ENCODE results near the gene CDK5RAP2. TPM values are rescaled to one million over a fixed set of nuclear protein-coding genes. Genes with fewer than 3 reads are reported as not detected.

The CDK5RAP2 gene
- total and polyA plus RNA-seq, 8 donors, result 14.8 to 37.1 (median 21.7) TPM

GRCh38 chr9:120416781-120417427 is 163.1 kb downstream of the CDK5RAP2 start:
- 95 to 96% methylated on average over 19 of the region's 19 CpGs for WGBS, 2 donors
- no peak overlapping the region for H3K4me3 ChIP-seq
- no peaks in the 10 kb centered on the region for H3K27me3 ChIP-seq
- H3K36me3 ChIP-seq, result peaks cover 0 to 7% (median 0%) of the 10 kb centered on the region in 3 donors
- no peak for ATAC-seq
- H3K4me1 ChIP-seq, result no peaks in the 10 kb centered on the region
- intact Hi-C loops (cut with DNase I), result no loop called here
- TF ChIP-seq CTCF (IDR thresholded peaks at IDR 0.05), result no peak
- FAIRE-seq, result no peak
- no peaks in the 10 kb centered on the region for H3K9me3 ChIP-seq
- DNase-seq, result no peak
- H3K27ac ChIP-seq, result no peak overlapping the region

GRCh38 chr9:120413121-120414048 is 166.6 kb downstream of the CDK5RAP2 start:
- no peak for TF ChIP-seq CTCF (IDR thresholded peaks at IDR 0.05)
- H3K4me1 ChIP-seq, result no peaks in the 10 kb centered on the region
- 92% methylated on average over 14 to 15 of the region's 15 CpGs for WGBS, 2 donors
- H3K4me3 ChIP-seq, result no peak overlapping the region
- ATAC-seq (no peak), FAIRE-seq (no peak), DNase-seq (no peak)
- no peak overlapping the region for H3K27ac ChIP-seq
- H3K27me3 ChIP-seq, result no peaks in the 10 kb centered on the region
- intact Hi-C loops (cut with DNase I), result no loop called here
- no peaks in the 10 kb centered on the region for H3K9me3 ChIP-seq
- peaks cover 0 to 22% (median 0%) of the 10 kb centered on the region in 3 donors for H3K36me3 ChIP-seq

- Histone ChIP-seq H3K27me3 (no peaks in the 10 kb centered on the region), H3K36me3 (peaks cover 0 to 29% (median 0%) of the 10 kb centered on the region in 3 donors), H3K4me3 (no peak overlapping the region), H3K4me1 (no peaks in the 10 kb centered on the region), H3K9me3 (no peaks in the 10 kb centered on the region), H3K27ac (no peak overlapping the region)
- ATAC-seq (peak in 1 of 4 donors; percentile 23), DNase-seq (no peak), FAIRE-seq (no peak)
- WGBS, 2 donors, result 92 to 94% methylated on average over 4 of the region's 4 CpGs
- TF ChIP-seq CTCF (IDR thresholded peaks at IDR 0.05), result no peak
- intact Hi-C loops (cut with DNase I), result no loop called here
These were observed 167.5 kb downstream of the CDK5RAP2 start for GRCh38 chr9:120412425-120412951.

- Histone ChIP-seq H3K27ac (no peak overlapping the region), H3K36me3 (peaks cover 0 to 29% (median under 1%) of the 10 kb centered on the region in 3 donors), H3K27me3 (no peaks in the 10 kb centered on the region), H3K4me1 (no peaks in the 10 kb centered on the region), H3K9me3 (no peaks in the 10 kb centered on the region), H3K4me3 (no peak overlapping the region)
- DNase-seq (no peak), FAIRE-seq (no peak), ATAC-seq (no peak)
- 90 to 95% methylated on average over 5 of the region's 5 CpGs for WGBS, 2 donors
- intact Hi-C loops (cut with DNase I), result no loop called here
- TF ChIP-seq CTCF (IDR thresholded peaks at IDR 0.05), result no peak
These were observed 168.0 kb downstream of the CDK5RAP2 start for GRCh38 chr9:120411862-120412424.
